ENCODE data around the gene PTGS1. TPM values are rescaled to one million over a fixed set of nuclear protein-coding genes. Genes with fewer than 3 reads are reported as not detected.
"Not testable (repeated sequence)": the region's sequence is repeated elsewhere in the genome, so short reads cannot be mapped to it uniquely, and the experiment has no call there.

Gene PTGS1
- total and polyA plus RNA-seq, 2 donors: 98.8 to 348 TPM

DNA sequence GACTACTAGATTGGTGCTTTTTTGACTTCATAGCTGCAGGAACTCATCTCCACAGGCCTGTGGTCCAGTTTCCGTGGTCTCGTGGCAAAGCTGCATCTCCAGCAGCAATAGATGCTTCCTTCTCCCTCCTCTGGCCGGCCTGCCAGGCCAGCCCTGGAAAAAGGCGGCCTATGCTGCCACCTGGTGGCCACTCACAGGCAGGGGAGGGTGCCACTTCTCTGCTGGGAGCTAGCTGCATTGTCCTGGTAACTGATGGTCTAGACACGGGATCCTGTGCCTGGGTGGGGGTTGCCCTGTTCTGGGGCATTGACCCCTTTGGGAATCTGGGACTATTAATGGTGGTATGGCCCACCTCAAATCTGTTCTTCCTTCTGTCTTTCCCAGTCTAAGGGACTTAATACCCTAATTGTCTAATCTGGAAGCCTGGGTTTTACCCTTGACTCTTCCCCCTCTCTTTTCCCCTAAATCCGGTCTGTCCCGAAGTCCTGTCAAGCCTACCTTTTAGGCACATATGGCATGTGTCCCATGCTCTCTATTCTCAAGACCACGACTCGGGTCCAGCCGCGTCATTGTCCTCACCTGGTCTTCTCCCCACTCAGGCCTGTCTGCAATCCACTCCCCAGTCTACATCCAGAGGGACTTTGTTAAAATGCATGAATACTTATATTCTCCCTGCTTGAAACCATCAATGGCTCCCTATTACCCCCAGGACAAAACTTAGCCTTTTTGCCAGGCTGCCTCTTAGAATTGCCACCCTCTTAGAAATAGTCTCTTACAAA lies 20.1 kb upstream of the PTGS1 start:
- WGBS: 40% methylated on average over 11 of the region's 11 CpGs
- Histone ChIP-seq H3K27ac (ENCODE audit: low read depth) (no peak overlapping the region), H3K36me3 (ENCODE audit: insufficient read depth) (no peaks in the 10 kb centered on the region), H3K4me1 (ENCODE audit: insufficient read depth) (no peaks in the 10 kb centered on the region), H3K4me3 (ENCODE audit: low read depth, low read length) (no peak overlapping the region)
- peak; percentile 32 for DNase-seq (ENCODE audit: extremely low spot score)

DNA sequence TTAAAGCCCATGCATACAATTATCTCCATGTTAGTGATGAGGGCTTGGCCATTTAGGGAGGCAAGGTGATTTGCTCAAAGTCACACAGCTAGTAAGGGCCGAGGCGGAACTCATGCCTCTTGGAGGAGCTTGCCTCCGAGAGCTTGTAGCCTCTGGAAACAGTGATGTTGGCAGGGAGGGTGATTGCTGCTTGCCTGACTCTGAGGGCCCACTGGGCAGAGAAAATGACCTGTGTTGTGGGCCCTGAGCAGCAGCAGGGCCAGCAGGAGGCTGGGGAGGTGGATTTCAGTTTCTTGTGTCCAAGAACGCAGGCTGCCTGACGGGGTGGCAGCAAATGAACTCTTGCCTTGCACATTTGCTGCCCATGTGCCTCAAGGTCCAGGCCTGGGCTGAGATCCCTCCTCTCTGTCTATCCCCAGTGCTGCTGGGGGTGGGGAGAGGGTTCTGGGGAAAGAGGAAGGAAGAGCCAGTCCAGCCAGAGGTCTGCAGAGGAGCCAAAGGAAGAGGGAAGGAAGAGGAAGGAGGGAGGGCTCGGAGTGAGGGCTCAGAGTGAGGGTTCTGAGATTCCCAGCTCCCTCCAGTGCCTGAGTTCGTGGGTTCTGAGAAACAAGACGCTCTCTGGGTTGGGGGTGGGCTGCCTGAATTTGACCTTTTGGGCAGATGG lies 16.2 kb upstream of the PTGS1 start:
- no peak overlapping the region for H3K4me3 ChIP-seq (ENCODE audit: low read depth, low read length)
- DNase-seq (ENCODE audit: extremely low spot score): no peak
- H3K4me1 ChIP-seq (ENCODE audit: insufficient read depth): no peaks in the 10 kb centered on the region
- no peaks in the 10 kb centered on the region for H3K36me3 ChIP-seq (ENCODE audit: insufficient read depth)
- no peak overlapping the region for H3K27ac ChIP-seq (ENCODE audit: low read depth)
- 81% methylated on average over 8 of the region's 8 CpGs for WGBS

DNA sequence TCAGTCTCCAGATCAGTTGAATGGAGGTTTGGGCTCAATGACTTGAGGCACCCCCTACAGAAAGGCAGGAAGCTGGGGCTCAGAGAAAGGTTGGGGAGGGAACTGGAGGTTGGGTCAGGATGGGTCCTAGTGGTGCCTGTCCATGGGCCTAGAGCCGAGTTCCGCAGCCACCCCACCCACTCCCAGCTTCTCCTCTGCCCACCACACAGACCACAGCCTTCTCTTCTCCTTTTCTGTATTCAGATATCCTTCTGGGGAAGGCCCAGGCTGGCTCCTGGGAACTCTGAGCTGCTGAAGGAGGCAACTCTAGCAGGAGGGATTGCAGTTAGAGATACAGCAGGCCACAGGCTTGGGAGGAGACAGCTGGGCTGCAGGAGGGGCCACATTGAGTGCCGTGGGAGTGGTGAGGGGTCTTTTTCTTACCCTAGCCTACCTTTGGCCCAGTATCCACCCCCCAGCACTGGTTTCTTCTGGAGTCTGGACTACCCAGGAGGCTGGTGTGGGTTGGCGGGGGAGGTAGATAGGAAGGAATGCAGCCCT lies 15.4 kb upstream of the PTGS1 start:
- H3K36me3 ChIP-seq (ENCODE audit: insufficient read depth): no peaks in the 10 kb centered on the region
- H3K27ac ChIP-seq (ENCODE audit: low read depth): no peak overlapping the region
- DNase-seq (ENCODE audit: extremely low spot score): no peak
- no peaks in the 10 kb centered on the region for H3K4me1 ChIP-seq (ENCODE audit: insufficient read depth)
- WGBS: 93% methylated on average over 4 of the region's 4 CpGs
- H3K4me3 ChIP-seq (ENCODE audit: low read depth, low read length): no peak overlapping the region

DNA sequence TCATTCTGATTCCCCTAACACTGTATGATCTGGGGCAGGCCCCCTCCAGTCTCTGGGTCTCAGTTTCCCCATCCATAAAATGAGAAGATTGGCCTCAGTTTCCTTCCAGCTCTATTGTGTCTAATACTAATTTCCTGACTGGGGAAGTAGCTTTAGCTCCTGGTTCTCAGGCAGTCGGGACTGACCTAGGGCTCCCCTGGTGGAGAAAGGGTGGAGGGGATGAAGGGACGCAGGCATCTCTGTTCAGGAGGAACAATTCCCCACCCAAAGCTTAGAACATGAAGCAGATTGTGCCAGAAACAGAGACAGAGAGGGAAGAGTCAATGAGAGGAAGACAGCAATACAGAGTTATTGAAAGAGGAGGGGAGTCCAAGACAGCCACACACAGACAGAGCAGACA lies 14.2 kb upstream of the PTGS1 start:
- H3K4me3 ChIP-seq (ENCODE audit: low read depth, low read length): no peak overlapping the region
- DNase-seq (ENCODE audit: extremely low spot score): no peak
- H3K36me3 ChIP-seq (ENCODE audit: insufficient read depth): no peaks in the 10 kb centered on the region
- no peak overlapping the region for H3K27ac ChIP-seq (ENCODE audit: low read depth)
- H3K4me1 ChIP-seq (ENCODE audit: insufficient read depth): no peaks in the 10 kb centered on the region
- 42% methylated on average over 2 of the region's 2 CpGs for WGBS

DNA sequence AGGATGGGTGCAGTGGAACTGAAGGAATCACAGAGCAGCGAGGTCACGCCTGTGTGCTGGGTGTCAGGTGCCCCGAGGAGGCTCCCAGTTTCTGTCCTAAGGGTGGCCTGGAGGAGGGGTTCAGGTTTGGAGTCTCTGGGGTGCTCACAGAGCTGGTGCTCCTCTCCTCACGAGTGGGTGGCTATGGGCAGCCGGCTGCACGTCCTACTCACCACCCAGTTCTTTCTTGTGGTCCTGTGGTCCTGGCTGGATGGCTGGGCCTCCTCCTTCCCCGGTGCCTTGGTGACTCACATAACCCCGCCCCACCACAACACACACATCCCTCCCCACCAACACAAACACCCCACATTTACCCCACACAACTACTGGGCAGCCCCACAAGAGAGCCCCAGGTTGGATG lies 9.9 kb upstream of the PTGS1 start:
- no peak for DNase-seq (ENCODE audit: extremely low spot score)
- Histone ChIP-seq H3K27ac (ENCODE audit: low read depth) (no peak overlapping the region), H3K4me3 (ENCODE audit: low read depth, low read length) (no peak overlapping the region), H3K36me3 (ENCODE audit: insufficient read depth) (no peaks in the 10 kb centered on the region), H3K4me1 (ENCODE audit: insufficient read depth) (no peaks in the 10 kb centered on the region)
- WGBS: 64% methylated on average over 8 of the region's 8 CpGs

DNA sequence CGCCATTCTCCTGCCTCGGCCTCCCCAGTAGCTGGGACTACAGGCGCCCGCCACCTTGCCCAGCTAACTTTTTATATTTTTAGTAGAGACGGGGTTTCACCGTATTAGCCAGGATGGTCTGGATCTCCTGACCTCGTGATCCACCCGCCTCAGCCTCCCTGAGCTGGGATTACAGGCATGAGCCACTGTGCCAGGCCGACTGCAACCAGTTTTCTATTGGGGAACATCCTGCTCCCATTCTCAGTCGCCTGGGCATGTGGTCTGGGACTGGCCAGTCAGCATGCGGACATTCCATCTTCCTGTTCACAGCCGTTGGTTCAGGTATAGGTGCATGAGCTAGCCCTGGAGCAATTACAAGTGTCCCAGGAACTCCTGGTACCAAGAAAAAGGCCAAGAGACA lies 7.7 kb upstream of the PTGS1 start:
- not testable (repeated sequence) for H3K4me3 ChIP-seq (ENCODE audit: low read depth, low read length); DNase-seq (ENCODE audit: extremely low spot score); H3K36me3 ChIP-seq (ENCODE audit: insufficient read depth); H3K27ac ChIP-seq (ENCODE audit: low read depth); H3K4me1 ChIP-seq (ENCODE audit: insufficient read depth)
- WGBS: 92% methylated on average over 12 of the region's 12 CpGs

DNA sequence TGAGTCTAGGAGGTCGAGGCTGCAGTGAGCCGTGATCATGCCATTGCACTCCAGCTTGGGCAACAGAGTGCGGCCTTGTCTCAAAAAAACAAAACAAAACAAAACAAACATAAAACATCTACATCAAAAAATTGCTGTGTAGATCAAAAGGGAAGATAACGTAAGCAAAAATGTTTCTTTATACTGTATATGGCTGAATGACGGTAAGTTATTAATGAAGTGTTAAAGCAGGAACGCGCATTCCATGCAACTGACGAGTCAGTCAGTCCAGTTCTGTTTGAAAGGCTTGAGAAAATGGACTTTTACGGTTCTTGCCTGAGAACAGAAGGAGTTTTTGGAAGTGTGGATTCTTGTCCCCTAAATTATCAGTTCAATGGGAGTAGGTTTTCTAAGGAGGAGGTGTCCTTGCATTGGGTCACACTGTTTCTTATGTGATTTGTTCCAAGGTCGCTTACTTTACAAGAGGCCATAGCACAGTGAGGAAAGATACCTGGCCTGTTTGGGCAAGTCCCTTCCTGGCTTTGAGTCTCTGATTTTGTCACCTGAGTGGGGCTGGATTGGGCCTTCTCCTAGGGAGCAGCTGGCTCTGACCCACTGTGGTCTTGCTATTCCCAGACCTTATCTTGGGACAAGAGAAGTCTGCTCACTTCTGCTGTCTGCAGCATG lies 6.6 kb upstream of the PTGS1 start:
- Histone ChIP-seq H3K36me3 (ENCODE audit: insufficient read depth) (no peaks in the 10 kb centered on the region), H3K4me1 (ENCODE audit: insufficient read depth) (no peaks in the 10 kb centered on the region), H3K27ac (ENCODE audit: low read depth) (no peak overlapping the region), H3K4me3 (ENCODE audit: low read depth, low read length) (no peak overlapping the region)
- WGBS: 85% methylated on average over 10 of the region's 10 CpGs
- DNase-seq (ENCODE audit: extremely low spot score): no peak

DNA sequence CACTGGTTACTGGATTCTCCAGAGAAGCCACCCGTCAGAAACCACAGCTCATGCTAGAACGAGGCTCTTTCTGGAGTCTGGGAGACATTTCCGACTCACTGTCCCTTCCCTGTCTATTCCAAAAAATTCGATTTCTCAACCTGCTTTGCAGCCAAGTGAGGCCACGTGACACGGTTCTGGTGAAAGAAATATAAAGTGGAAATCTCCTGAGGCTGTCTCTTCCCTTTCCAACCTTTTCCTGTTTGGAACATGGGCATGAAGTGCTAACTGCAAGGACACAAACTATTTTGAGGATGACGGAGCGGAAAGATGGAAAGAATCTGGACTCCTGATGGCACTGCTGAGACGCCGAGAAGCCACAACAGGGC lies 6.1 kb upstream of the PTGS1 start:
- no peak for DNase-seq (ENCODE audit: extremely low spot score)
- no peaks in the 10 kb centered on the region for H3K36me3 ChIP-seq (ENCODE audit: insufficient read depth)
- no peak overlapping the region for H3K4me3 ChIP-seq (ENCODE audit: low read depth, low read length)
- no peak overlapping the region for H3K27ac ChIP-seq (ENCODE audit: low read depth)
- WGBS: 56% methylated on average over 10 of the region's 10 CpGs
- H3K4me1 ChIP-seq (ENCODE audit: insufficient read depth): no peaks in the 10 kb centered on the region

DNA sequence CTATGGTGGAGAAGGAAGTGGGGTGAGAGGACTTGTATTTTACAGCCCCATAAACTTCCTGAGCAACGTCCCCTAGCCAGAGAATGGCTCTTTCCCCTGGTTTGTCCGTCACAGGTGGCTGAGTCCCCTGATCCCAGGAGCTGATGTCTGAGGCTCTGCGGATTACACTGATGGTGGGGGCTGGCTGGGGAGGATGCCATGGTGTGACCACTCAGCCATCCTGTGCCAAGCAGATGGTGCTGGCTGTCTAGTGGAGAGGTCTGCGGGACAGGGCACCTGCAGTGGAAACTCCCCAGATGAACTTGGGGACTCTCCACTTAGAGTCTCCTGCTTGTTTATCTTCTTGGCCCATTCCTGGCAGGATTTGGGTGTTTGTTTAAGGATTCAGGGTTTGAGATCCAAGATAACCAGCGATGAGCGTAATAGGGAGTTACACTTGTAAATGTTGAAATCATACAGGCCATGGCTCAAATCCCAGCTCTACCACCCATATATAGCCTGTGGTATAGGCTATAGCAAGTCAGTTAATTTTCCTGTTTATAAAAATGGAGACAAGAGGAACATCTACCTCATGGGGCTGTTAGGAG lies 4.7 kb upstream of the PTGS1 start:
- Histone ChIP-seq H3K4me1 (ENCODE audit: insufficient read depth) (no peaks in the 10 kb centered on the region), H3K27ac (ENCODE audit: low read depth) (no peak overlapping the region), H3K36me3 (ENCODE audit: insufficient read depth) (no peaks in the 10 kb centered on the region), H3K4me3 (ENCODE audit: low read depth, low read length) (no peak overlapping the region)
- 26% methylated on average over 6 of the region's 6 CpGs for WGBS
- DNase-seq (ENCODE audit: extremely low spot score): no peak

DNA sequence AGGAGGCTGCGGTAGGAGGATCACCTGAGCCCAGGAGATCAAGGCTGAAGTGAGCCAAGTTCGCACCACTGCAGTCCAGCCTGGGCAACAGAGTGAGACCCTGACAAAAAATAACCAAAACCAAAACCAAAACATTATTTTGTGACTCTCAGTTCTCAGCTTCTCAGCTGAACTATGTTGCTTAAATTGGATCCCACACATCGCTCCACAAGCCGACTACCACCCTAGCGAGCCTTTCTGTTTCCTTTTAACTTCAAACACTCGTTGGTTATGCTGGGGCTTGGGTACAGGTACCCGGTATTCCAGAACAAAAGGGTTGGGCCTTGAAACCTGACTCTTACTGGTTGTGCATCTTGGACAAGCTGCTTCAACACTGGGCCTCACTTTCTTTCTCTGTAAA lies 3.8 kb upstream of the PTGS1 start:
- no peak overlapping the region for H3K4me3 ChIP-seq (ENCODE audit: low read depth, low read length)
- no peak overlapping the region for H3K27ac ChIP-seq (ENCODE audit: low read depth)
- H3K4me1 ChIP-seq (ENCODE audit: insufficient read depth): no peaks in the 10 kb centered on the region
- no peaks in the 10 kb centered on the region for H3K36me3 ChIP-seq (ENCODE audit: insufficient read depth)
- DNase-seq (ENCODE audit: extremely low spot score): no peak
- 87% methylated on average over 7 of the region's 7 CpGs for WGBS

DNA sequence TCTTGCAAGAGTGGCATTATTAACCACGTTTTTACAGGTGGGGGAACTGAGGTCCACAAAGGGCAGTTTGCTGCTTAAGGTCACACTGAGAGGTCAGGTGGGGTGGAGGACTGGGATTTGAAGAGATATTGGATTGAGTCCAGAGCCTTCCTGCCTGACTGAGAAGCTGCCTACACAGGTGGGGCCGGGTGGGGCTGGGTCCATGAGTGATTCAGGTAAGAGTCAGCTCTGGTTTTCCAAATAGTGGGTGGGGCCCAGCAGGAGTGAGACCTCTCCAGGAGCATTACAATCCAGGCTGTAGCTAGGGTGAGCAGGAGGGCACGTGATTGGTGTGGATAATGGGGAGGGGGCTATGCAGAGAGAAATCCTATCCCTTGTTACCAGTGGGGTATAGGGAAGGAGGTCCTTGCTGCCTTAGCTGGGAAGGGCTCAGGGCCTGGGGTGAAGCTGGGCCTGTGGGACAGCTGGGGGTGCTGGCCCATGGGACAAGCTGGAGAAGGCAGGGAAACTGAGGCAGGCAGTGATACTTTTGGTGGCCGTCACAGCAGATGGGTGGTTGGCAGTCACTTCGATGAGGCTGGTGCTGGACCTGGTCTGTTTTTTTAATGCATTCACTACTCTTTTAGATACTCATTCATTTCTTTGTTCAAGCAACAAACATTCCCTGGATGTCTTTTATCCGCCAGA lies 2.9 kb upstream of the PTGS1 start:
- Histone ChIP-seq H3K4me1 (ENCODE audit: insufficient read depth) (no peaks in the 10 kb centered on the region), H3K4me3 (ENCODE audit: low read depth, low read length) (no peak overlapping the region), H3K27ac (ENCODE audit: low read depth) (no peak overlapping the region), H3K36me3 (ENCODE audit: insufficient read depth) (no peaks in the 10 kb centered on the region)
- no peak for DNase-seq (ENCODE audit: extremely low spot score)
- WGBS: 89% methylated on average over 6 of the region's 6 CpGs

DNA sequence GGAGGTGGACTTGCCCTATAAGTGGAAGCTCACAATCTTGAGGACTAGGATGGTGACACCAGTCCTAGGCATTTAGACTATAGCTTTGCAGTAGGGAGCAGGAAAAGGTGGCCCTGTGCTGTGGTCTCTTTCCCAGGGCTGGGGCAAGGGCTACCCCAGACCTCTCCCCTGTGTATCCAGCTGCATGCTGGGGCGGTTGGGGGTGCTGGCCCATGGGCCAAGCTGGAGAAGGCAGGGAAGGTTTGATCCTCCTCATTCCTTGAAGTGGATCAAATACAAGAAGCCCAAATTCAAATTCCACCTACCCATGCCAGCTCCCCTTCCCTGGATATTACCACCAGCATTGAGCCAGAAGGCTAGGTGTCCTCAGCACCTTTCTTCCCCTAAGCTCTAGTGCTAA lies 2.2 kb upstream of the PTGS1 start:
- Histone ChIP-seq H3K4me3 (ENCODE audit: low read depth, low read length) (no peak overlapping the region), H3K27ac (ENCODE audit: low read depth) (no peak overlapping the region), H3K36me3 (ENCODE audit: insufficient read depth) (no peaks in the 10 kb centered on the region), H3K4me1 (ENCODE audit: insufficient read depth) (no peaks in the 10 kb centered on the region)
- no peak for DNase-seq (ENCODE audit: extremely low spot score)
- 100% methylated on average over 1 of the region's 1 CpG for WGBS

DNA sequence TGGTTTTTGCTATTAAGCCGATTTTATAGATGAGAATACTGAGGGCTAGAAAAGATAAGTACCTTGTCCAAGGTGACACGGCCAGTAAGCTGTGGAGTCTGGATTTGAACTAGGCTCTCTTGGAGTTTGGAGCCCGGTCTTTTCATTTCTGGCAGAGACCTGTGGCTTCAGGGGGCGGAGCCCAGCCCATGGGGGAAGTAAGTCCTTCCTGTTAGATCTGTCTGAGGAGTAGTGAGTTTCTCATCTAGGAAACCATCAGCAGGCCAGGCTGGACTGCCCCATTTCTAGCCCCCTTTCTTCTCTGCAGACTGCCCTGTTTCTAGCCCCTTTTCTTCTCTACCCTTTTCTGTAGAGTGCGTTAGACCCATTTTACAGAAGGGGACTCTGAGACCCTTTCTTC lies 521 bp upstream of the PTGS1 start:
- peak overlapping the region; percentile 29 for H3K4me3 ChIP-seq (ENCODE audit: low read depth, low read length)

More for the DNA sequence above, 521 bp upstream of the PTGS1 start:
- no peak for DNase-seq (ENCODE audit: extremely low spot score)
- H3K36me3 ChIP-seq (ENCODE audit: insufficient read depth): no peaks in the 10 kb centered on the region
- H3K27ac ChIP-seq (ENCODE audit: low read depth): no peak overlapping the region
- 67% methylated on average over 5 of the region's 5 CpGs for WGBS
- H3K4me1 ChIP-seq (ENCODE audit: insufficient read depth): no peaks in the 10 kb centered on the region

Measured in urinary bladder (tissue), 4 donors.